Liver (tissue), 9 donors: Measurements from ENCODE around the gene GLT8D2. TPM values are rescaled to one million over a fixed set of nuclear protein-coding genes. Genes with fewer than 3 reads are reported as not detected.

Experiments used
- DNase-seq: peaks from one replicate; pipeline ENCODE4 v3.0.0-alpha.2; 2017; ENCODE audit warnings: low spot score
- H3K27ac ChIP-seq, 2 donors: one replicate each; pipeline ENCODE4 v1.7.0; 2013; ENCODE audit warnings: inconsistent platforms in 2 of 2, low read length in 2 of 2, control low read depth in 1 of 2, low read depth in 1 of 2, mild to moderate bottlenecking in 1 of 2
- H3K27me3 ChIP-seq, 4 donors: one replicate each; pipeline versions ENCODE4 v1.6.1 to v1.7.0; 2013; ENCODE audit warnings: low read length in 3 of 4, inconsistent platforms in 1 of 4, mild to moderate bottlenecking in 1 of 4, moderate library complexity in 1 of 4; ENCODE audit not compliant: control insufficient read depth in 4 of 4, insufficient read depth in 4 of 4
- H3K36me3 ChIP-seq, 4 donors: one replicate each; pipeline versions ENCODE4 v1.6.1 to v1.7.0; 2013; ENCODE audit warnings: low read length in 3 of 4, mild to moderate bottlenecking in 3 of 4, low read depth in 1 of 4, moderate library complexity in 1 of 4; ENCODE audit not compliant: control insufficient read depth in 4 of 4, insufficient read depth in 3 of 4
- H3K4me1 ChIP-seq, 4 donors: one replicate each; pipeline versions ENCODE4 v1.6.1 to v1.7.0; 2013; ENCODE audit warnings: low read length in 3 of 4, mild to moderate bottlenecking in 3 of 4, moderate library complexity in 1 of 4; ENCODE audit not compliant: control insufficient read depth in 4 of 4, insufficient read depth in 4 of 4
- H3K4me3 ChIP-seq, 3 donors: one replicate each; pipeline versions ENCODE4 v1.6.1 to v1.7.0; 2013; ENCODE audit warnings: low read length in 3 of 3, control low read depth in 1 of 3, low read depth in 1 of 3, mild to moderate bottlenecking in 1 of 3
- H3K9ac ChIP-seq, 2 donors: one replicate each; pipeline ENCODE4 v1.7.0; 2013; ENCODE audit warnings: low read length in 2 of 2, mild to moderate bottlenecking in 2 of 2, moderate library complexity in 2 of 2, control low read depth in 1 of 2, low read depth in 1 of 2
- H3K9me3 ChIP-seq, 4 donors: one replicate each; pipeline versions ENCODE4 v1.6.1 to v1.7.0; 2013; ENCODE audit warnings: low read length in 3 of 4; ENCODE audit not compliant: control insufficient read depth in 4 of 4
- ATF3 ChIP-seq: IDR thresholded peaks from 2 replicates; pipeline ENCODE4 v1.6.1; 2016; ENCODE audit warnings: antibody characterized with exemption
- EGR1 ChIP-seq, 2 donors: IDR thresholded peaks; 2 replicates each; pipeline ENCODE4 v1.6.1; 2016 to 2018; ENCODE audit warnings: antibody characterized with exemption in 2 of 2, low read depth in 2 of 2
- FOXA1 ChIP-seq: IDR thresholded peaks from 2 replicates; pipeline ENCODE4 v1.6.1; 2016; ENCODE audit warnings: antibody characterized with exemption
- FOXA2 ChIP-seq: IDR thresholded peaks from 2 replicates; pipeline ENCODE4 v1.6.1; 2016; ENCODE audit warnings: antibody characterized with exemption
- HNF4A ChIP-seq, 2 donors: conservative IDR thresholded peaks; 2 replicates each; pipeline ENCODE4 v1.6.1; 2016; ENCODE audit warnings: antibody characterized with exemption in 2 of 2, mild to moderate bottlenecking in 2 of 2
- HNF4G ChIP-seq: IDR thresholded peaks from 2 replicates; pipeline ENCODE4 v1.6.1; 2016; ENCODE audit warnings: antibody characterized with exemption
- JUND ChIP-seq, 2 donors: IDR thresholded peaks; 2 replicates each; pipeline ENCODE4 v1.6.1; 2016; ENCODE audit warnings: antibody characterized with exemption in 2 of 2
- NR2F2 ChIP-seq: IDR thresholded peaks from 2 replicates; pipeline ENCODE4 v1.6.1; 2016; ENCODE audit warnings: antibody characterized with exemption
- RAD21 ChIP-seq, 2 donors: IDR thresholded peaks; 2 replicates each; pipeline ENCODE4 v1.6.1; 2016; ENCODE audit warnings: antibody characterized with exemption in 2 of 2, mild to moderate bottlenecking in 2 of 2
- RXRA ChIP-seq, 2 donors: IDR thresholded peaks; 2 replicates each; pipeline ENCODE4 v1.6.1; 2017 to 2018; ENCODE audit warnings: antibody characterized with exemption in 2 of 2, mild to moderate bottlenecking in 1 of 2
- SP1 ChIP-seq: IDR thresholded peaks from 2 replicates; pipeline ENCODE4 v1.6.1; 2018; ENCODE audit warnings: antibody characterized with exemption, mild to moderate bottlenecking
- TAF1 ChIP-seq: conservative IDR thresholded peaks from 2 replicates; pipeline ENCODE4 v1.6.1; 2016; ENCODE audit warnings: antibody characterized with exemption, mild to moderate bottlenecking
- ZBTB33 ChIP-seq: IDR thresholded peaks from 2 replicates; pipeline ENCODE4 v1.6.1; 2016; ENCODE audit warnings: antibody characterized with exemption
- WGBS: extraction: QIAGEN DNeasy Blood & Tissue Kit; methylation state at CpG from one replicate; pipeline ENCODE4 v1.1.7; 2013; 5-methylcytosine and 5-hydroxymethylcytosine counted together
- polyA plus RNA-seq, 2 donors: library from polyadenylated mRNA; stranded (reverse) in 1 of 2; unstranded in 1 of 2; fragments of 200-250 nt in 1 of 2; fragments of >200 nt in 1 of 2; fragmentation: Nextera tagmentation in 1 of 2; extraction: Ambion mirVana in 1 of 2; gene quantifications; one replicate each; pipeline versions ENCODE4 v1.2.1 to v1.2.3, GENCODE V29; 2013 to 2015
- total RNA-seq, 2 donors: library from RNA; depleted of rRNA; stranded (reverse); fragments of >200 nt; gene quantifications; one replicate each; pipeline ENCODE4 v1.2.3, GENCODE V29; 2014
- TF ChIP-seq, protein P1 (sequence below): fragments of 150-350 bp; IDR thresholded peaks from 2 replicates; pipeline ENCODE4 v1.5.1; 2017; ENCODE audit warnings: improper control_type of control experiment, low read depth, low read length; ENCODE audit not compliant: missing input control
- TF ChIP-seq, protein P2 (sequence below): IDR thresholded peaks from 2 replicates; pipeline ENCODE4 v1.6.1; 2016; ENCODE audit warnings: antibody characterized with exemption, mild to moderate bottlenecking
- TF ChIP-seq, protein P3 (sequence below): IDR thresholded peaks from 2 replicates; pipeline ENCODE4 v1.6.1; 2016; ENCODE audit warnings: antibody characterized with exemption
- donor health status: healthy.
- donor health status: healthy.
- donor health status: healthy.
- donor health status: healthy.
- donor health status: healthy.

Gene GLT8D2
- total and polyA plus RNA-seq, 4 donors: 0.79 to 1.4 (median 1.2) TPM

DNA sequence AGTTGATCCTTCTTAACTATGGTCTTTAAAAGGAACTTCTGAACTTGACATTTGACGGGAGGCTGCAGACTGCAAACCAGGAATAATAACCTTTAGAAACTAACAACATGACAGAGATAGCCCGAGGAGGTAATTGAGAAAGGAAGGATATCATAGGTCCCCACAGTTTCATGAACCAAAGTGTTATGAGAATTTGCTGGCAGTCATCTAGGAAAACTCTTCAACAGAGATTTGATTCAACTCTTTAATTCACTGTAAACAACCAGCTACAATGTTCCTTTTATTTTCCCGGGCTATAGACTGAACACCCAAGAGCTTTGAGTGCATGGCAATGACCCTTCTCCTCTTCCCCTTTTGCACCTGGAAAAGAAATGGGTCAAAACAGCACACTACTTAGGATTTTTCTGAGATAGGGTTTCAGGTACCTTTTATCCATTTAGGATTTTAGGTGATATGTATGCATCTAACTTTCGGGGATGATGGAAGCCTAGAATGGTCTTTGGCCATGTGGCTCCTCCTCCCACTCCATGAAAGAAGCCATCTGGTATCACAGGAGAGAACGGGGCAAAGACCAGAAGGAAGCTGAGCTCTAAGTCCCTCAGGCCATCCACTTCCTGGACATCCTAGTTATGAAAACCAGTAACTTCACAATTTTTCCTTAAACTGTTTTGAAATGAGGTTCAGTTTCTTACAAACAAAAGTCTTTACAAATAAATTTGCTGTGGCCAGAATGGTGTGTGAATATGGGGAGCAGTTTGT is 23.0 kb downstream of the GLT8D2 start:
- Histone ChIP-seq H3K27me3 (no peaks in the 10 kb centered on the region), H3K4me3 (no peak overlapping the region), H3K9me3 (no peaks in the 10 kb centered on the region), H3K36me3 (no peaks in the 10 kb centered on the region), H3K4me1 (no peaks in the 10 kb centered on the region), H3K9ac (no peak overlapping the region), H3K27ac (no peak overlapping the region)
- no peak for TF ChIP-seq HNF4A (conservative IDR thresholded peaks at IDR 0.05)
- TF ChIP-seq SP1: no peak
- TF ChIP-seq, protein P1, sequence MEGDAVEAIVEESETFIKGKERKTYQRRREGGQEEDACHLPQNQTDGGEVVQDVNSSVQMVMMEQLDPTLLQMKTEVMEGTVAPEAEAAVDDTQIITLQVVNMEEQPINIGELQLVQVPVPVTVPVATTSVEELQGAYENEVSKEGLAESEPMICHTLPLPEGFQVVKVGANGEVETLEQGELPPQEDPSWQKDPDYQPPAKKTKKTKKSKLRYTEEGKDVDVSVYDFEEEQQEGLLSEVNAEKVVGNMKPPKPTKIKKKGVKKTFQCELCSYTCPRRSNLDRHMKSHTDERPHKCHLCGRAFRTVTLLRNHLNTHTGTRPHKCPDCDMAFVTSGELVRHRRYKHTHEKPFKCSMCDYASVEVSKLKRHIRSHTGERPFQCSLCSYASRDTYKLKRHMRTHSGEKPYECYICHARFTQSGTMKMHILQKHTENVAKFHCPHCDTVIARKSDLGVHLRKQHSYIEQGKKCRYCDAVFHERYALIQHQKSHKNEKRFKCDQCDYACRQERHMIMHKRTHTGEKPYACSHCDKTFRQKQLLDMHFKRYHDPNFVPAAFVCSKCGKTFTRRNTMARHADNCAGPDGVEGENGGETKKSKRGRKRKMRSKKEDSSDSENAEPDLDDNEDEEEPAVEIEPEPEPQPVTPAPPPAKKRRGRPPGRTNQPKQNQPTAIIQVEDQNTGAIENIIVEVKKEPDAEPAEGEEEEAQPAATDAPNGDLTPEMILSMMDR: no peak
- no peak for TF ChIP-seq EGR1 (IDR thresholded peaks at IDR 0.05; ENCODE audit: low read depth in 2 of 2)
- TF ChIP-seq TAF1: no peak
- no peak for TF ChIP-seq RXRA (IDR thresholded peaks at IDR 0.05)
- no peak for TF ChIP-seq ZBTB33
- no peak for TF ChIP-seq FOXA1
- no peak for TF ChIP-seq HNF4G
- no peak for TF ChIP-seq JUND (IDR thresholded peaks at IDR 0.05)
- no peak for TF ChIP-seq ATF3
- TF ChIP-seq FOXA2: no peak
- no peak for TF ChIP-seq RAD21 (IDR thresholded peaks at IDR 0.05)
- 62% methylated on average over 5 of the region's 5 CpGs for WGBS
- DNase-seq: no peak

- no peak overlapping the region for H3K27ac ChIP-seq
- peaks cover 0 to 1% (median 0%) of the 10 kb centered on the region in 4 donors for H3K36me3 ChIP-seq
- no peaks in the 10 kb centered on the region for H3K27me3 ChIP-seq
- H3K9ac ChIP-seq: no peak overlapping the region
- H3K4me1 ChIP-seq: no peaks in the 10 kb centered on the region
- no peaks in the 10 kb centered on the region for H3K9me3 ChIP-seq
- WGBS: 97% methylated on average over 2 of the region's 2 CpGs
- no peak for DNase-seq
- TF ChIP-seq ZBTB33 (no peak), NR2F2 (no peak), FOXA1 (no peak), RXRA (IDR thresholded peaks at IDR 0.05) (no peak), TAF1 (no peak), ATF3 (no peak), HNF4A (conservative IDR thresholded peaks at IDR 0.05) (no peak), SP1 (no peak)
- TF ChIP-seq, protein P2, sequence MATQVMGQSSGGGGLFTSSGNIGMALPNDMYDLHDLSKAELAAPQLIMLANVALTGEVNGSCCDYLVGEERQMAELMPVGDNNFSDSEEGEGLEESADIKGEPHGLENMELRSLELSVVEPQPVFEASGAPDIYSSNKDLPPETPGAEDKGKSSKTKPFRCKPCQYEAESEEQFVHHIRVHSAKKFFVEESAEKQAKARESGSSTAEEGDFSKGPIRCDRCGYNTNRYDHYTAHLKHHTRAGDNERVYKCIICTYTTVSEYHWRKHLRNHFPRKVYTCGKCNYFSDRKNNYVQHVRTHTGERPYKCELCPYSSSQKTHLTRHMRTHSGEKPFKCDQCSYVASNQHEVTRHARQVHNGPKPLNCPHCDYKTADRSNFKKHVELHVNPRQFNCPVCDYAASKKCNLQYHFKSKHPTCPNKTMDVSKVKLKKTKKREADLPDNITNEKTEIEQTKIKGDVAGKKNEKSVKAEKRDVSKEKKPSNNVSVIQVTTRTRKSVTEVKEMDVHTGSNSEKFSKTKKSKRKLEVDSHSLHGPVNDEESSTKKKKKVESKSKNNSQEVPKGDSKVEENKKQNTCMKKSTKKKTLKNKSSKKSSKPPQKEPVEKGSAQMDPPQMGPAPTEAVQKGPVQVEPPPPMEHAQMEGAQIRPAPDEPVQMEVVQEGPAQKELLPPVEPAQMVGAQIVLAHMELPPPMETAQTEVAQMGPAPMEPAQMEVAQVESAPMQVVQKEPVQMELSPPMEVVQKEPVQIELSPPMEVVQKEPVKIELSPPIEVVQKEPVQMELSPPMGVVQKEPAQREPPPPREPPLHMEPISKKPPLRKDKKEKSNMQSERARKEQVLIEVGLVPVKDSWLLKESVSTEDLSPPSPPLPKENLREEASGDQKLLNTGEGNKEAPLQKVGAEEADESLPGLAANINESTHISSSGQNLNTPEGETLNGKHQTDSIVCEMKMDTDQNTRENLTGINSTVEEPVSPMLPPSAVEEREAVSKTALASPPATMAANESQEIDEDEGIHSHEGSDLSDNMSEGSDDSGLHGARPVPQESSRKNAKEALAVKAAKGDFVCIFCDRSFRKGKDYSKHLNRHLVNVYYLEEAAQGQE: no peak
- TF ChIP-seq, protein P3, sequence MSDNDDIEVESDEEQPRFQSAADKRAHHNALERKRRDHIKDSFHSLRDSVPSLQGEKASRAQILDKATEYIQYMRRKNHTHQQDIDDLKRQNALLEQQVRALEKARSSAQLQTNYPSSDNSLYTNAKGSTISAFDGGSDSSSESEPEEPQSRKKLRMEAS: no peak
- no peak overlapping the region for H3K4me3 ChIP-seq
Measured at GRCh38 chr12:104025771-104026170, 24.2 kb downstream of the GLT8D2 start.
